WTC11 (cell line): ENCODE results near the gene REL. TPM values are rescaled to one million over a fixed set of nuclear protein-coding genes. Genes with fewer than 3 reads are reported as not detected.

Experiments used
- ATAC-seq: fragments of 200-7000 bp; cut with Tn5 transposase; 2 replicates; pipeline ENCODE4 v1.10.0; 2021; ENCODE audit warnings: mild to moderate bottlenecking, moderate library complexity
- CTCF ChIA-PET: fragments of 300-600 bp; sonication (Branson Sonifier 250); formaldehyde crosslinking; loops from one replicate; lab custom pipeline; 2021; ENCODE audit warnings: antibody characterized with exemption; lab: Charles Lee
- POLR2A ChIA-PET: fragments of 350-600 bp; sonication (Branson Sonifier 250); formaldehyde crosslinking; loops from one replicate; lab custom pipeline; 2021; ENCODE audit warnings: antibody characterized with exemption; lab: Charles Lee
- DNase-seq: peaks from one replicate; pipeline ENCODE4 v3.0.0; 2021; ENCODE audit warnings: low spot score
- H3K27ac Mint-ChIP-seq: 2 replicates; pipeline ENCODE4 v1.8.0; 2021; ENCODE audit warnings: mixed read lengths
- H3K27me3 Mint-ChIP-seq: 2 replicates; pipeline ENCODE4 v1.8.0; 2021; ENCODE audit warnings: low read depth, mild to moderate bottlenecking, moderate library complexity, mixed read lengths
- H3K36me3 Mint-ChIP-seq: 2 replicates; pipeline ENCODE4 v1.8.0; 2021; ENCODE audit warnings: mixed read lengths
- H3K4me1 Mint-ChIP-seq: 2 replicates; pipeline ENCODE4 v1.8.0; 2022; ENCODE audit warnings: mixed read lengths
- H3K4me3 Mint-ChIP-seq: 2 replicates; pipeline ENCODE4 v1.8.0; 2021; ENCODE audit warnings: mild to moderate bottlenecking, moderate library complexity, mixed read lengths
- H3K9me3 Mint-ChIP-seq: 2 replicates; pipeline ENCODE4 v1.8.0; 2021; ENCODE audit warnings: mixed read lengths
- CREB1 ChIP-seq: sonication (generic); formaldehyde crosslinking; IDR thresholded peaks from 2 replicates; pipeline ENCODE4 v1.8.0; 2023; ENCODE audit warnings: mild to moderate bottlenecking, missing genetic modification reagents
- ELF4 ChIP-seq: sonication (generic); formaldehyde crosslinking; IDR thresholded peaks from 2 replicates; pipeline ENCODE4 v1.8.1; 2022; ENCODE audit warnings: low read depth, mild to moderate bottlenecking, moderate library complexity, missing genetic modification reagents
- ETV6 ChIP-seq: sonication (generic); formaldehyde crosslinking; IDR thresholded peaks from 2 replicates; pipeline ENCODE4 v1.8.1; 2022; ENCODE audit warnings: mild to moderate bottlenecking, missing genetic modification reagents
- SMAD3 ChIP-seq: sonication (generic); formaldehyde crosslinking; IDR thresholded peaks from 2 replicates; pipeline ENCODE4 v1.8.0; 2022; ENCODE audit warnings: missing genetic modification reagents, mild to moderate bottlenecking, borderline replicate concordance
- SOX15 ChIP-seq: fragments of 250-450 bp; sonication (Bioruptor Pico); IDR thresholded peaks from 2 replicates; pipeline ENCODE4 v1.9.0; 2021; ENCODE audit warnings: mild to moderate bottlenecking
- TEAD4 ChIP-seq: sonication (generic); formaldehyde crosslinking; IDR thresholded peaks from 2 replicates; pipeline ENCODE4 v1.8.0; 2022; ENCODE audit warnings: mild to moderate bottlenecking, missing genetic modification reagents
- TP53 ChIP-seq: sonication (generic); formaldehyde crosslinking; IDR thresholded peaks from 2 replicates; pipeline ENCODE4 v1.8.1; 2023; ENCODE audit warnings: mild to moderate bottlenecking, missing genetic modification reagents
- ZNF671 ChIP-seq: fragments of 250-450 bp; sonication (Bioruptor Pico); IDR thresholded peaks from 2 replicates; pipeline ENCODE4 v1.8.0; 2021; ENCODE audit warnings: mild to moderate bottlenecking
- total RNA-seq: library from RNA; stranded (reverse); gene quantifications from 3 replicates; pipeline ENCODE4 v1.2.3, GENCODE V29; 2021
- TF ChIP-seq, protein P1 (sequence below): sonication (generic); formaldehyde crosslinking; IDR thresholded peaks from 2 replicates; pipeline ENCODE4 v1.8.1; 2022; ENCODE audit warnings: mild to moderate bottlenecking, missing genetic modification reagents, moderate library complexity, borderline replicate concordance
- TF ChIP-seq, protein P2 (sequence below): sonication (generic); formaldehyde crosslinking; IDR thresholded peaks from 2 replicates; pipeline ENCODE4 v1.8.0; 2022; ENCODE audit warnings: mild to moderate bottlenecking, missing genetic modification reagents
- TF ChIP-seq, protein P3 (sequence below): sonication (generic); formaldehyde crosslinking; IDR thresholded peaks from 2 replicates; pipeline ENCODE4 v1.8.1; 2023; ENCODE audit warnings: mild to moderate bottlenecking, moderate library complexity, missing genetic modification reagents

REL gene
- total RNA-seq, 1 experiment from 2014 or later: 8.4 TPM

DNA sequence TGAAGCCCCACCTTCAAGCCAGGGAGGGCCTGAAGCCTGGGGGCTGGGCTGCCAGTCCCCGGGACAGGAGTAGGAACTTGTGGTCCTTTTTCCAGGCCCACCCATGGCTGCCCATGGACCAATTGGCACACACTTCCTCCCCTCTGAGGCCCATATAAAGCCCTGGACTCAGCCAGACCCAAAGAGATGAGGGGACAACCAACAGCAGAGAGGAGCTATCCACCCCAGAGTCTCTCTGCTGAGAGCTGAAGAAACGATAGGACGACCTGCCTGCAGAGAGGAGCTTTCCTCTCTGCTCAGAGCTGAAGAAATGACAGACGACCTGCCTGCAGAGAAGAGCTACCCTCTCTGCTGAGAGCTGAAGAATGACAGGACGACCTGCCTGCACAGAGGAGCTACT, 92.3 kb downstream of the REL start:
- no peaks in the 10 kb centered on the region for H3K9me3 Mint-ChIP-seq
- no peak overlapping the region for H3K27ac Mint-ChIP-seq
- no peaks in the 10 kb centered on the region for H3K36me3 Mint-ChIP-seq
- no peaks in the 10 kb centered on the region for H3K4me1 Mint-ChIP-seq
- H3K27me3 Mint-ChIP-seq: no peaks in the 10 kb centered on the region
- TF ChIP-seq, protein P1, sequence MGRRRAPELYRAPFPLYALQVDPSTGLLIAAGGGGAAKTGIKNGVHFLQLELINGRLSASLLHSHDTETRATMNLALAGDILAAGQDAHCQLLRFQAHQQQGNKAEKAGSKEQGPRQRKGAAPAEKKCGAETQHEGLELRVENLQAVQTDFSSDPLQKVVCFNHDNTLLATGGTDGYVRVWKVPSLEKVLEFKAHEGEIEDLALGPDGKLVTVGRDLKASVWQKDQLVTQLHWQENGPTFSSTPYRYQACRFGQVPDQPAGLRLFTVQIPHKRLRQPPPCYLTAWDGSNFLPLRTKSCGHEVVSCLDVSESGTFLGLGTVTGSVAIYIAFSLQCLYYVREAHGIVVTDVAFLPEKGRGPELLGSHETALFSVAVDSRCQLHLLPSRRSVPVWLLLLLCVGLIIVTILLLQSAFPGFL: no peak
- ChIA-PET CTCF (interaction anchor here (1.6 kb wide), 1 partner anchor 25 kb away, joined by 8 read pairs; no protein-coding TSS in a partner anchor), POLR2A (interaction anchor here (1.4 kb wide), 1 partner anchor 9 kb away, joined by 4 read pairs; no protein-coding TSS in a partner anchor)
- ATAC-seq: no peak
- no peak for DNase-seq
- H3K4me3 Mint-ChIP-seq: no peak overlapping the region

DNA sequence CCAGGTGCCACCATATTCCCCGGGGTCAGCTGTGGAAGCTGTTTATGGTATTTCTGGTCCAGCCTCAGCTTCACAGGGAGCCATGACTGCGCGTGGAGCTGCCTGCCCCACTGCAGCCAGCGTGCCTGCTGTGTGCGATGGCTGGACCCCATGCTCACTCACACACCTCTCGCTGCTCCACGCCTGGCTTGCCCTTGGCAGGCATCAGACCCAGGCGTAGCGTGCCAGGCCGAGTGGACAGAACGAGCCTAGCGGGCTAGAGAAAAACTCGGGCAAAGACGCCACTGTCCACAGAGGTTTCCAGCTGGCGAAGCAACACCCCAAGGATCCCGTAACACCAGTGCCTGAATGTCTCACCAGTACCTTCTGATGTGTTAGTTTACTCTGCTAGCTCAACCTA, 93.3 kb downstream of the REL start:
- Mint-ChIP-seq H3K9me3 (no peaks in the 10 kb centered on the region), H3K27me3 (no peaks in the 10 kb centered on the region), H3K36me3 (no peaks in the 10 kb centered on the region), H3K4me3 (no peak overlapping the region), H3K4me1 (no peaks in the 10 kb centered on the region), H3K27ac (no peak overlapping the region)
- TF ChIP-seq TP53 (CRISPR knock-in tag): no peak
- no peak for TF ChIP-seq TEAD4 (CRISPR knock-in tag)
- no peak for TF ChIP-seq ZNF671 (CRISPR knock-in tag)
- TF ChIP-seq SOX15 (CRISPR knock-in tag): no peak
- no peak for TF ChIP-seq ETV6
- TF ChIP-seq, protein P2, sequence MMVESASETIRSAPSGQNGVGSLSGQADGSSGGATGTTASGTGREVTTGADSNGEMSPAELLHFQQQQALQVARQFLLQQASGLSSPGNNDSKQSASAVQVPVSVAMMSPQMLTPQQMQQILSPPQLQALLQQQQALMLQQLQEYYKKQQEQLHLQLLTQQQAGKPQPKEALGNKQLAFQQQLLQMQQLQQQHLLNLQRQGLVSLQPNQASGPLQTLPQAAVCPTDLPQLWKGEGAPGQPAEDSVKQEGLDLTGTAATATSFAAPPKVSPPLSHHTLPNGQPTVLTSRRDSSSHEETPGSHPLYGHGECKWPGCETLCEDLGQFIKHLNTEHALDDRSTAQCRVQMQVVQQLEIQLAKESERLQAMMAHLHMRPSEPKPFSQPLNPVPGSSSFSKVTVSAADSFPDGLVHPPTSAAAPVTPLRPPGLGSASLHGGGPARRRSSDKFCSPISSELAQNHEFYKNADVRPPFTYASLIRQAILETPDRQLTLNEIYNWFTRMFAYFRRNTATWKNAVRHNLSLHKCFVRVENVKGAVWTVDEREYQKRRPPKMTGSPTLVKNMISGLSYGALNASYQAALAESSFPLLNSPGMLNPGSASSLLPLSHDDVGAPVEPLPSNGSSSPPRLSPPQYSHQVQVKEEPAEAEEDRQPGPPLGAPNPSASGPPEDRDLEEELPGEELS (CRISPR knock-in tag): no peak
- no peak for TF ChIP-seq SMAD3
- no peak for TF ChIP-seq CREB1 (CRISPR knock-in tag)
- TF ChIP-seq, protein P3, sequence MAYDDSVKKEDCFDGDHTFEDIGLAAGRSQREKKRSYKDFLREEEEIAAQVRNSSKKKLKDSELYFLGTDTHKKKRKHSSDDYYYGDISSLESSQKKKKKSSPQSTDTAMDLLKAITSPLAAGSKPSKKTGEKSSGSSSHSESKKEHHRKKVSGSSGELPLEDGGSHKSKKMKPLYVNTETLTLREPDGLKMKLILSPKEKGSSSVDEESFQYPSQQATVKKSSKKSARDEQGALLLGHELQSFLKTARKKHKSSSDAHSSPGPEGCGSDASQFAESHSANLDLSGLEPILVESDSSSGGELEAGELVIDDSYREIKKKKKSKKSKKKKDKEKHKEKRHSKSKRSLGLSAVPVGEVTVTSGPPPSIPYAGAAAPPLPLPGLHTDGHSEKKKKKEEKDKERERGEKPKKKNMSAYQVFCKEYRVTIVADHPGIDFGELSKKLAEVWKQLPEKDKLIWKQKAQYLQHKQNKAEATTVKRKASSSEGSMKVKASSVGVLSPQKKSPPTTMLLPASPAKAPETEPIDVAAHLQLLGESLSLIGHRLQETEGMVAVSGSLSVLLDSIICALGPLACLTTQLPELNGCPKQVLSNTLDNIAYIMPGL: no peak
- TF ChIP-seq ELF4 (CRISPR knock-in tag): no peak
- POLR2A ChIA-PET: interaction anchor here (1.4 kb wide), 1 partner anchor 9 kb away, joined by 4 read pairs; no protein-coding TSS in a partner anchor
- no peak for DNase-seq
- no peak for ATAC-seq
- CTCF ChIA-PET: interaction anchor here (0.7 to 1.6 kb wide), 2 partner anchors 24 to 267 kb away, joined by 7 to 8 read pairs; no protein-coding TSS in a partner anchor

Other genes with a start within 250 kb of the REL start
- 19.8 to 22.5 TPM (median 21.5 TPM) in 3 replicates for gene PAPOLG, start 125.3 kb upstream of the REL start, total RNA-seq
- gene PEX13, start 136.1 kb downstream of the REL start, total RNA-seq: 19.8 to 20.4 TPM (median 20.3 TPM) in 3 replicates
- gene PUS10, start 136.7 kb downstream of the REL start, total RNA-seq: 2.5 to 2.9 TPM (median 2.6 TPM) in 3 replicates
- 8.9 to 10.9 TPM (median 9.8 TPM) in 3 replicates for gene SANBR, start 184.3 kb downstream of the REL start, total RNA-seq